GM13977 (cell line): ENCODE data around the gene SULT1B1.
"Not testable (repeated sequence)": the region's sequence is repeated elsewhere in the genome, so short reads cannot be mapped to it uniquely, and the experiment has no call there.

Source experiments
- DNase-seq: peaks from one replicate; pipeline ENCODE4 v3.0.0; 2012; ENCODE audit warnings: low spot score
- in situ Hi-C: fragments of 300-500 bp; cut with MboI; formaldehyde crosslinking; loops from one replicate; pipeline ENCODE4 v1.12.0; 2022; ENCODE audit warnings: low sequenced_read_pairs, low pct_unique_long_range_greater_than_20kb, mixed read lengths, inconsistent platforms; ENCODE audit not compliant: unreplicated experiment
- TF ChIP-seq, protein P1 (sequence below): IDR thresholded peaks from 2 replicates; pipeline ENCODE4 v1.5.1; 2012; ENCODE audit warnings: mild to moderate bottlenecking, control low read depth; ENCODE audit not compliant: insufficient read depth; ENCODE audit errors: extremely low read depth, missing control alignments

Gene SULT1B1

DNA sequence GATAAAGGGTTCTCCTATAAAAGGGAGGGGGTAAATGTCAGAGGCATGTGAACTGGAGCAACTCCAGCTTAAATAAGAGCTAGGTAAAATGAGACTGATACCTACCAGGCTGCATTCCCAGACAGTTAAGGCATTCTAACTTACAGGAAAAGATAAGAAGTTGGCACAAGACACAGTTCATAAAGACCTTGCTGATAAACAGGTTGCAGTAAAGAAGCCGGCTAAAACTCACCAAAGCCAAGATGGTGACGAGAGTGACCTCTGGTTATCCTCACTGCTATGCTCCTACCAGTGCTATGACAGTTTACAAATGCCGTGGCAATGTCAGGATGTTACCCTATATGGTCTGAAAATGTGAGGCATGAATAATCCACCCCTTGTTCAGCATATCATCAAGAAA, 13.1 kb upstream of the SULT1B1 start:
- TF ChIP-seq, protein P1, sequence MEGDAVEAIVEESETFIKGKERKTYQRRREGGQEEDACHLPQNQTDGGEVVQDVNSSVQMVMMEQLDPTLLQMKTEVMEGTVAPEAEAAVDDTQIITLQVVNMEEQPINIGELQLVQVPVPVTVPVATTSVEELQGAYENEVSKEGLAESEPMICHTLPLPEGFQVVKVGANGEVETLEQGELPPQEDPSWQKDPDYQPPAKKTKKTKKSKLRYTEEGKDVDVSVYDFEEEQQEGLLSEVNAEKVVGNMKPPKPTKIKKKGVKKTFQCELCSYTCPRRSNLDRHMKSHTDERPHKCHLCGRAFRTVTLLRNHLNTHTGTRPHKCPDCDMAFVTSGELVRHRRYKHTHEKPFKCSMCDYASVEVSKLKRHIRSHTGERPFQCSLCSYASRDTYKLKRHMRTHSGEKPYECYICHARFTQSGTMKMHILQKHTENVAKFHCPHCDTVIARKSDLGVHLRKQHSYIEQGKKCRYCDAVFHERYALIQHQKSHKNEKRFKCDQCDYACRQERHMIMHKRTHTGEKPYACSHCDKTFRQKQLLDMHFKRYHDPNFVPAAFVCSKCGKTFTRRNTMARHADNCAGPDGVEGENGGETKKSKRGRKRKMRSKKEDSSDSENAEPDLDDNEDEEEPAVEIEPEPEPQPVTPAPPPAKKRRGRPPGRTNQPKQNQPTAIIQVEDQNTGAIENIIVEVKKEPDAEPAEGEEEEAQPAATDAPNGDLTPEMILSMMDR, result no peak
- DNase-seq, result no peak
- in situ Hi-C loops, result no loop called here

DNA sequence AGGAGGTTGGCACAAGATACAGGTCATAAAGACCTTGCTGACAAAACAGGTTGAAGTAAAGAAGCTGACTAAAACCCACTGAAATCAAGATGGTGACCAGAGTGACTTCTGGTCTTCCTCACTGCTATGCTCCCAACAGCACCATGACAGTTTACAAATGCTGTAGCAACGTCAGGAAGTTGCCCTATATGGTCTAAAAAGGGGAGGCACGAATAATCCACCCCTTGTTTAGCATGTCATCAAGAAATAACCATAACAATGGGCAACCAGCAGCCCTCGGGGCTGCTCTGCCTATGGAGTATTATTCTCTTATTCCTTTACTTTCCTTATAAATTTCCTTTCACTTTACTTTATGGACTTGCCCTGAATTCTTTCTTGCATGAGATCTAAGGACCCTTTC, 8.1 kb upstream of the SULT1B1 start:
- DNase-seq, in situ Hi-C loops: not testable (repeated sequence)

DNA sequence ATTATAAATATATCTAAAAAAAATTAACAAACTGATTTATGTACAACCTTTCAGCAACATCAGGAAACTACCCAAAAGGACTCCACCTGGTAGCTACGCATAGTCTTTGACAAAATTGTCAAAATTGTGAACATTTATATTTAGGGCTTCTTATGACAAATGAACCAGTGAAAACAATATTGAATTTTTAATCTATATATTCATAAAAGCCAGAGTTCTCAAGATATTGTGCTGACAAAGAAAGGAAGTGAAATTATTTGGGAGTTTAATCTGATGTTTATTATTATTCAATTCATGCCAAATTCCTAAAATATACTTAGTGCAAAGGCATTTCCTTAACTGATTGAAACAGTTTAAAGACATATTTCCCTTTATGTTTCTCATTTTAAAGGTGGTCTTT, 5.3 kb upstream of the SULT1B1 start:
- no peak for DNase-seq
- TF ChIP-seq, protein P1, result no peak
- in situ Hi-C loops, result no loop called here

DNA sequence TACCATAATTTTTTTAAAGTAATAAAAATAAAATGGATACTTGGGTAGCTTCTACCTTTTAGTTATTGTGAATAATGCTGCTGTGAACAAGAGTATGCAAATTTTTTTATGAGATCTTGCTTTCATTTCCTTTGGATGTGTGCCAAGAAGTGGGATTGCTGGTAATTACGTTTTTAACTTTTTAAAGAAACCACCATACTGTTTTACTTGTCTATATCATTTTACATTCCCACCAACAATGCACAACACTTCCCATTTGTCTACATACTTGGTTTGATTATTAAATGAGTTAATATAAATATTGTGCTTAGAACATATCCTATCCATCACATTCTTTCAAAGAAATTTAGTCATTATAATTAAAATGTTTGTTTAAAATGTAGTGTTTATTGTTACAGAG, 3.9 kb upstream of the SULT1B1 start:
- no peak for DNase-seq
- TF ChIP-seq, protein P1, result no peak
- in situ Hi-C loops, result no loop called here

DNA sequence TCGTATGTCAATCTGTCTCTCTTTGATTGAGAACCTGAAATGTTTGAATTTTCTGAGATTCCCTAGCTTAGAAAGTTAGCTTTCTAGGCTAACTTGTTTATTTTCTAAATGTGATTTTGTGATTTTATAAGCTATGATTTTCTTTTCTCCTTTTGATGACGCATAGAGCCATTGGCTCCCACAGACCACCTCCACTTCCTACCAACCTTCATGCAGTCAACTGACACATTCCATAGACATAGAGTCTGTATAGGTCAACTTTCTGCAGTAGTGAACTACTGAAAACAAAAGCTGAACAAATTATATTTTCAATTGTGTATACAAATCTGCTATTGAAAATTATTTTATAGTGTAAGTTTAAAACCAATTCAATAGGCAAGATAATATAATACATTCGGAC, 2.8 kb upstream of the SULT1B1 start:
- in situ Hi-C loops, result no loop called here
- DNase-seq, result no peak
- TF ChIP-seq, protein P1, result no peak

DNA sequence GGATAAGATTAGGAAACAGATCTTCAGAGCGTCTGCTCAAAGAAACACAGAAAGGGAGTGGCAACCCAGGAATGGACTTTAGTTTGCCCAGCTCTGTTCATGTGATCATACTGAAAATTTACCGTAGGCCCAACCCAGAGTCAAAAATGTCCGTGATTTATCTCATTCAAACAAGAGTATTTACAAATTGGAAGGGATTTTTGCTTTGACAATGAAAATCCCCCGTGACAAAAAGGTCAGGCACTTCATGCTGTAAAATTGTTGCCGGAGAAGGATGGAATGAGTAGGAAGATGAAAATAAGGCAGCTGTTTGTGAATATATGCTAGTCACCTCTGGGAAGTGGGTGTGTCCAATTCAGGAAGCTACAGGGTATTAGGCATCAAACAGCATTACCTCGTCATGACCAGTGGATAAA, 1.2 kb downstream of the SULT1B1 start:
- no peak for DNase-seq
- TF ChIP-seq, protein P1, result no peak
- in situ Hi-C loops, result no loop called here

DNA sequence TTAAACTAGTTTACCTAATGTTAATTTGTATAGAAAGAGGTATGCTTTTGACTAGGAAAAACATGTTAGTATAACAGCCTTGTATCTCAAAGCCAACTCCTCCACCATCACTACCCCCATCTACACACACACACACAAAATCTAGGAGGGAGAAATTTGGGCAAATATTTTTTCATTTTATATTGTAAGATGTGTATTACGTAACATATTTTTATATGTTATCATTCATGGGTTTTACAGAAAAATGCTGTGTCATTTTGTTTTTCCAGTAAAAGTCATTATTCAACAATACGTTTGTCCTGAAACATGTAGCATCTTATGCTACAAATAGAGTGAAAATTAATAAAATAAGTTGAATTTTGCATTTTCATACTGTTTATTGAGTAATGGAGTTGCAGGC, 3.0 kb downstream of the SULT1B1 start:
- in situ Hi-C loops, result no loop called here
- TF ChIP-seq, protein P1, result no peak

More for the DNA sequence above, 3.0 kb downstream of the SULT1B1 start:
- DNase-seq, result no peak
